AG09309 (cell line): ENCODE data around the gene SAMHD1.
"Not testable (repeated sequence)": the region's sequence is repeated elsewhere in the genome, so short reads cannot be mapped to it uniquely, and the experiment has no call there.

ENCODE experiments used
- DNase-seq: peaks from one replicate; pipeline ENCODE4 v3.0.0-alpha.2; 2010; ENCODE audit warnings: low read depth
- H3K4me3 ChIP-seq: 2 replicates; pipeline ENCODE4 v1.5.1; 2011; ENCODE audit warnings: mild to moderate bottlenecking, low read depth, low read length, moderate library complexity; ENCODE audit not compliant: control insufficient read depth
- CTCF ChIP-seq: IDR thresholded peaks from 2 replicates; pipeline ENCODE4 v1.5.1; 2011; ENCODE audit warnings: mild to moderate bottlenecking, low read depth, low read length, inconsistent platforms; ENCODE audit not compliant: insufficient read depth, control insufficient read depth; ENCODE audit errors: missing control alignments

The SAMHD1 gene

GRCh38 chr20:36878941-36879340, 72.6 kb downstream of the SAMHD1 start:
- H3K4me3 ChIP-seq, result no peak overlapping the region
- DNase-seq, result no peak
- TF ChIP-seq CTCF, result no peak

GRCh38 chr20:36876473-36876833, 75.1 kb downstream of the SAMHD1 start:
- no peak overlapping the region for H3K4me3 ChIP-seq
- DNase-seq, result no peak
- no peak for TF ChIP-seq CTCF

- no peak for DNase-seq
- H3K4me3 ChIP-seq, result no peak within 1 kb of the TSS
- TF ChIP-seq CTCF, result no peak
These were observed 75.6 kb downstream of the SAMHD1 start, which contains the start of gene TLDC2 for GRCh38 chr20:36875702-36876472. Gene TLDC2, plus strand, starts transcription at chr20:36876138. Its CDS starts 37 bp downstream, at chr20:36876175.

- not testable (repeated sequence) for H3K4me3 ChIP-seq, DNase-seq
These were observed 76.4 kb downstream of the SAMHD1 start for GRCh38 chr20:36875093-36875492.

- no peak for TF ChIP-seq CTCF
- DNase-seq, result no peak
- no peak overlapping the region for H3K4me3 ChIP-seq
These were observed 77.9 kb downstream of the SAMHD1 start for GRCh38 chr20:36873498-36874189.

GRCh38 chr20:36872852-36873251, 78.7 kb downstream of the SAMHD1 start:
- H3K4me3 ChIP-seq, result no peak overlapping the region
- TF ChIP-seq CTCF, result no peak
- DNase-seq, result no peak
